Activated CD4-positive, alpha-beta memory T cell treated with anti-CD3 and anti-CD28 coated beads, Interleukin-2, amount 10 ng/mL, durations not matched to agents 7 days and 5 days (primary cell): ENCODE results near the gene FGF12. TPM values are rescaled to one million over a fixed set of nuclear protein-coding genes. Genes with fewer than 3 reads are reported as not detected.
"Not testable (repeated sequence)": the region's sequence is repeated elsewhere in the genome, so short reads cannot be mapped to it uniquely, and the experiment has no call there.

Experiments
- CTCF ChIA-PET: fragments of 350-600 bp; sonication (Branson Sonifier 250); formaldehyde crosslinking; loops from one replicate; lab custom pipeline; 2021; ENCODE audit warnings: antibody characterized with exemption, inconsistent platforms; lab: Charles Lee
- POLR2A ChIA-PET: fragments of 350-600 bp; sonication (Branson Sonifier 250); formaldehyde crosslinking; loops from one replicate; lab custom pipeline; 2021; ENCODE audit warnings: antibody characterized with exemption; lab: Charles Lee
- DNase-seq: peaks from one replicate; pipeline ENCODE4 v3.0.0-alpha.2; 2020
- H3K27ac Mint-ChIP-seq: one replicate; pipeline ENCODE4 v1.8.0; 2021; ENCODE audit warnings: mild to moderate bottlenecking, mixed read lengths
- H3K27me3 Mint-ChIP-seq: one replicate; pipeline ENCODE4 v1.8.0; 2021; ENCODE audit warnings: mixed read lengths
- H3K36me3 Mint-ChIP-seq: one replicate; pipeline ENCODE4 v1.8.0; 2021; ENCODE audit warnings: low read depth, mixed read lengths
- H3K4me1 Mint-ChIP-seq: one replicate; pipeline ENCODE4 v1.8.0; 2021; ENCODE audit warnings: mixed read lengths
- H3K4me3 Mint-ChIP-seq: one replicate; pipeline ENCODE4 v1.8.0; 2021; ENCODE audit warnings: mild to moderate bottlenecking, mixed read lengths
- H3K9me3 Mint-ChIP-seq: one replicate; pipeline ENCODE4 v1.8.0; 2021; ENCODE audit warnings: mixed read lengths
- total RNA-seq, 2 experiments: library from RNA; stranded (reverse); gene quantifications; one replicate each; pipeline ENCODE4 v1.2.3, GENCODE V29; 2021

Gene FGF12
- total RNA-seq, result not detected

- ChIA-PET POLR2A (no interaction called here), CTCF (no interaction called here)
- H3K4me3 Mint-ChIP-seq, result no peak within 1 kb of the TSS
- H3K4me1 Mint-ChIP-seq, result no peaks in the 10 kb centered on the region
- H3K36me3 Mint-ChIP-seq, result no peaks in the 10 kb centered on the region
- peak; percentile 16 for DNase-seq
- no peak within 1 kb of the TSS for H3K27ac Mint-ChIP-seq
- peaks cover 19% of the 10 kb centered on the region for H3K27me3 Mint-ChIP-seq
- no peaks in the 10 kb centered on the region for H3K9me3 Mint-ChIP-seq
These were observed at the start of gene FGF12 for GRCh38 chr3:192727032-192727847. Gene FGF12, minus strand, starts transcription at chr3:192727541.

DNA sequence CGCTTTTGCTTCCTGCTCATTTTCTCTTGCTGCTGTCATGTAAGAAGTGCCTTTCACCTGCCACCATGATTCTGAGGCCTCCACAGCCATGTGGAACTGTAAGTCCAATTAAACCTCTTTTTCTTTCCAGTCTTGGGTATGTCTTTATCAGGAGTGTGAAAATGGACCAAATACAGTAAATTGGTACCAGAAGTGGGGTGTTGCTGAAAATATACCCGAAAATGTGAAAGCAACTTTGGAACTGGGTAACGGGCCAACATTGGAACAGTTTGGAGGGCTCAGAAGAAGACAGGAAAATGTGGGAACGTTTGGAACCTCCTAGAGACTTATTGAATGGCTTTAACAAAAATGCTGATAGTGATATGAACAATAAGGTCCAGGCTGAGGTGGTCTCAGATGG is 47.0 kb upstream of the FGF12 start:
- POLR2A ChIA-PET, H3K9me3 Mint-ChIP-seq, H3K27ac Mint-ChIP-seq, DNase-seq, H3K4me3 Mint-ChIP-seq, CTCF ChIA-PET, H3K36me3 Mint-ChIP-seq, H3K27me3 Mint-ChIP-seq, H3K4me1 Mint-ChIP-seq: not testable (repeated sequence)

DNA sequence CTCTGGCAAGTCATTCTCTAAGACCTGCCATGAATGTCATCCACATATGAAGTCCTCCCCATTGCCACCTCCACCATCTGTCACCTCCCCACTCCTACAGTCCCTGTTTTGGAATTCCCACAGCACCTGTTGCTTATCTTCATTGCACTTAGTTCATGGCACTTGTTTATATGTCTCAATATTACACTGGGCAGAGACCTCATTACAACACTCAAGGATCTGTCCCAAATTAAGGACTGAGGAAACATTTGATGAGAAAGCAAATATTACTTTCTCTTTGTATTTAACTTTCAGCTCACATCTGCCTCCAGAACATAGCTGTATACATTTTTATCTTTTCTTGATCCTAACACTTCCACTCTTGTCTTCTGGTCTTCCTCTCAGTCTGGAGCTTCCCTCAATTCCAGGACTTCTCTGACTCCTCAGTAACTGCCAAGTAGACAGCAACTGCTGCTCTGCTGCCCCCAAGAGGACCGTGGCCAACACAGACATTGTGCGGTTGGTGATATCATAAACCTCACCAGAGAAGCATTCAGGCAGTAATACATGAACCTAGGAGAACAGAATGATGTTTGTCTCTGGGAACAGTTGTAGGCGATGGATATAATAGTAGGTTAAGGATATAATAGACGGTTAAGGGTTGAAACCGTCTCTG is 45.0 kb upstream of the FGF12 start:
- ChIA-PET CTCF (no interaction called here), POLR2A (no interaction called here)
- Mint-ChIP-seq H3K9me3 (peaks cover 8% of the 10 kb centered on the region), H3K4me3 (no peak overlapping the region), H3K36me3 (no peaks in the 10 kb centered on the region), H3K4me1 (no peaks in the 10 kb centered on the region), H3K27ac (no peak overlapping the region), H3K27me3 (peaks cover 7% of the 10 kb centered on the region)
- DNase-seq, result no peak

DNA sequence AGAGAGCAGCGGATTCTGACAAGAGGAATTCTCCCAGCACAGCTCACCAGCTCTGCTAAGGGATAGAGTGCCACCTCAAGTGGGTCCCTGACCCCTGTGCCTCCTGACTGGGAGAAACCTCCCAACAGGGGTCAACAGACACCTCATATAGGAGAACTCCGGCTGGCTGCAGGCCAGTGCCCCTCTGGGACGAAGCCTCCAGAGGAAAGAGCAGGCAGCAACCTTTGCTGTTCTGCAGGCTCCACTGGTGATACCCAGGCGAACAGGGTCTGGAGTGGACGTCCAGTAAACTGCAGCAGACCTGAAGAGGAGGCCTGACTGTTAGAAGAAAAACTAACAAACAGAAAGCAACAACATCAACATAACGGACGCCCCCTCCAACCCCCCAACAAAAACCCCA is 31.3 kb upstream of the FGF12 start:
- DNase-seq, result no peak
- H3K4me1 Mint-ChIP-seq, result no peaks in the 10 kb centered on the region
- CTCF ChIA-PET, result no interaction called here
- POLR2A ChIA-PET, result no interaction called here
- H3K27me3 Mint-ChIP-seq, result peaks cover 3% of the 10 kb centered on the region
- H3K27ac Mint-ChIP-seq, result no peak overlapping the region
- H3K4me3 Mint-ChIP-seq, result no peak overlapping the region
- H3K36me3 Mint-ChIP-seq, result no peaks in the 10 kb centered on the region
- no peaks in the 10 kb centered on the region for H3K9me3 Mint-ChIP-seq

DNA sequence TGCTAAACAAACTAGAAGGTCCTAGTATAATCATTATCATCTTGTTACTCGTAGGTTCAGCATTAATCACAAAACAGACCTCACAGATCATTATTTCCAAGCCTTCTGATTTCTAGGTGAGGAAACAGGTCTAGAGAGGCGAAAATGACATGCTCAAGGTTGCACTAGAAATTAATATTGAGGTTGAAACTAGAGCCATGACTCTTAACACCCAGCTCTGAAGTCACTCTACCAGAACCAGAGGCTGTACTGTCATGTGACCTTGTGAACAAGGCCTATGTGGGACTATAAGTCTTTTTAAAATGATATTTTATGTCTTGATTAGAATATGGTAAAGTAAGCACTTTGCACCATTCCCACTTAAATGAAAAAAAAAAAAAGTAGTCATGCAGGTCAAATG is 23.8 kb upstream of the FGF12 start:
- no peak overlapping the region for H3K4me3 Mint-ChIP-seq

DNA sequence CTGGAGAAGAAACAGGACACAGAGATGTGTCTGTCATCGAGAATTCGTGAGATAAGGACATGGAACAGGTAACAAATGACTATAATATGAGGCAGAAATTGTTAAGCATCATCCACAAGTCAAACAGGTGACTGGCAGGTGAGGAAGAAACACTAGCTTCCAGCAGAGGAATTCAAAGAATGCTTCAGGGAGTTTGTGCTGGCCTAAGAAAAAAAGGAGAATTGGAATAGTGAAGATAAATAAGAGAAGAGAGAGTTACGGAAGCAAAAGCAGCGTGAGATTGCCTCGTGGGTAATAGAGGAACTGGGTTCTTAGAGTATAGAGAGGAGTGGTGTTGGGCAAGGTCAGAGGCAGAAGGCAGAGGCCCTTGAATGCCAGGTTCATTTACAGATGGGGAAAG is 22.9 kb upstream of the FGF12 start:
- no peaks in the 10 kb centered on the region for H3K36me3 Mint-ChIP-seq
- H3K4me1 Mint-ChIP-seq, result no peaks in the 10 kb centered on the region
- CTCF ChIA-PET, result interaction anchor here (0.7 kb wide), 1 partner anchor 289 kb away, joined by 3 read pairs; no protein-coding TSS in a partner anchor

More for the DNA sequence above, 23.8 kb upstream of the FGF12 start:
- Mint-ChIP-seq H3K9me3 (no peaks in the 10 kb centered on the region), H3K27me3 (no peaks in the 10 kb centered on the region), H3K4me1 (no peaks in the 10 kb centered on the region), H3K27ac (no peak overlapping the region), H3K36me3 (no peaks in the 10 kb centered on the region)
- CTCF ChIA-PET, result no interaction called here
- DNase-seq, result no peak
- POLR2A ChIA-PET, result no interaction called here

DNA sequence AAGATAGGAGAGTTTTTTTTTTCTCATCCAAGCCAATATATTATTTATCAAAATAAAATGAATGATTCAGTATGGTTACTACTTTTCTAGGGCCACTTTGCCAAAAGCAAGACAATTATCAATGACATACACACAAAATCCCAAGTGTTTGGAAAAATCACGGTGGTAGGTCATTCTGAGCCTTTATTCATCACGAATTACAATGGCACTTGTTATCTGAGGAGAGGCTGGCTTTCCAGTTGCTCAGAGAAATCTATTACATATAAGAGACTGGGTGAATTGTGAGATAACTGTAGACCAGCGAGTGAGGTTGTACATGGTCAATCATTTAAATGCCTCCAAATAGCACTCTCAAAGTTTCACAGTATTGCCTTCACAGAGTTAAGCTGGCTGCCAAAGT is 20.4 kb upstream of the FGF12 start:
- ChIA-PET POLR2A (no interaction called here), CTCF (no interaction called here)
- Mint-ChIP-seq H3K9me3 (no peaks in the 10 kb centered on the region), H3K4me3 (no peak overlapping the region), H3K27ac (no peak overlapping the region), H3K36me3 (no peaks in the 10 kb centered on the region), H3K4me1 (no peaks in the 10 kb centered on the region), H3K27me3 (no peaks in the 10 kb centered on the region)
- DNase-seq, result no peak

More for the DNA sequence above, 22.9 kb upstream of the FGF12 start:
- Mint-ChIP-seq H3K27ac (no peak overlapping the region), H3K27me3 (no peaks in the 10 kb centered on the region), H3K9me3 (no peaks in the 10 kb centered on the region), H3K4me3 (no peak overlapping the region)
- POLR2A ChIA-PET, result no interaction called here
- DNase-seq, result no peak

DNA sequence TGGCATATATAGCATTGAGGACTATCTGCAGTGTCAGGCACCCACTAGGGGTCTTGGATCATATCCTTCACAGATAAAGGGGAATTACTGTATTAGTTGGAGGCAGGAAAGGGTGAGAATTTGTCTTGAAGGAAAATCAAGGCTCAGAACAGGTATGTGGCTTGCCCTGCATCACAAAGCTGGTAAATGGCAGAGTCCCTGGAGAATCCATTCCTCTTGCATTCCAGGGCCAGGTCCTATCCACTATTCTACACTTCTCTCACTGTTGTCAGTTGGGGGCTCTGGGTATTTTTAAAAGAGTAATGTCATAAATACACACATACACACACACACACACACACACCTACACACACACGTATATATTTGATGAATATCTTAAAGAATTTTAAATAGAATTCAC is 19.8 kb upstream of the FGF12 start:
- H3K36me3 Mint-ChIP-seq, result no peaks in the 10 kb centered on the region
- H3K27ac Mint-ChIP-seq, result no peak overlapping the region
- H3K27me3 Mint-ChIP-seq, result no peaks in the 10 kb centered on the region
- H3K4me1 Mint-ChIP-seq, result no peaks in the 10 kb centered on the region
- H3K9me3 Mint-ChIP-seq, result no peaks in the 10 kb centered on the region
- no peak for DNase-seq
- CTCF ChIA-PET, result no interaction called here
- no peak overlapping the region for H3K4me3 Mint-ChIP-seq
- POLR2A ChIA-PET, result no interaction called here

GRCh38 chr3:192745150-192745549 is 17.8 kb upstream of the FGF12 start:
- no peak for DNase-seq
- ChIA-PET POLR2A (no interaction called here), CTCF (no interaction called here)
- H3K4me1 Mint-ChIP-seq, result no peaks in the 10 kb centered on the region
- no peaks in the 10 kb centered on the region for H3K27me3 Mint-ChIP-seq
- no peak overlapping the region for H3K27ac Mint-ChIP-seq
- H3K4me3 Mint-ChIP-seq, result no peak overlapping the region
- H3K9me3 Mint-ChIP-seq, result no peaks in the 10 kb centered on the region
- no peaks in the 10 kb centered on the region for H3K36me3 Mint-ChIP-seq

DNA sequence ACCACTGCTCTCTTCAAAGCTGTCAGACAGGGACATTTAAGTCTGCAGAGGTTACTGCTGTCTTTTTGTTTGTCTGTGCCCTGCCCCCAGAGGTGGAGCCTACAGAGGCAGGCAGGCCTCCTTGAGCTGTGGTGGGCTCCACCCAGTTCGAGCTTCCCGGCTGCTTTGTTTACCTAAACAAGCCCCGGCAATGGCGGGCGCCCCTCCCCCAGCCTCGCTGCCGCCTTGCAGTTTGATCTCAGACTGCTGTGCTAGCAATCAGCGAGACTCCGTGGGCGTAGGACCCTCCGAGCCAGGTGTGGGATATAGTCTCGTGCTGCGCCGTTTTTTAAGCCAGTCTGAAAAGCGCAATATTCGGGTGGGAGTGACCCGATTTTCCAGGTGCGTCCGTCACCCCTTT is 17.3 kb upstream of the FGF12 start:
- H3K4me3 Mint-ChIP-seq, DNase-seq, POLR2A ChIA-PET, H3K9me3 Mint-ChIP-seq, CTCF ChIA-PET, H3K4me1 Mint-ChIP-seq, H3K27ac Mint-ChIP-seq, H3K36me3 Mint-ChIP-seq, H3K27me3 Mint-ChIP-seq: not testable (repeated sequence)

DNA sequence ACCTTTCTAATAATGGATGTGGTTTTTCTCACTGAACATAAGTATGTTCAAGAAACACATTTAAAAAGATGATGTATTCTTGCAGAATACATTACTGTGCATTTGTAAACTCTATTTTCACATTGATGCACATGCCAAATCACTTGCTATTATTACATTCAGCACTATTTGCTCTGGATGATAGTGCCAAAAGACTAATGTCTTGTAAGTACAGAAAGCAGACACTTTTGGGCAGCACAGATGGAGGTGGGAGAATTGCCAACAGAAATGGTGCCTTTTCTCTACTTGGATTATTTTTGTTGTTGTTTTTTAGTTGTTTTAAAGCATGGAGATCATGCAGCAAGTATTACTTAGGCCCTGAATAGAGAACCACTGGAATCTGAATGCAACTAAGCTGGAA is 10.2 kb upstream of the FGF12 start:
- H3K4me3 Mint-ChIP-seq, result no peak overlapping the region

GRCh38 chr3:192731233-192731632 is 3.9 kb upstream of the FGF12 start:
- H3K4me3 Mint-ChIP-seq, result no peak overlapping the region
- H3K9me3 Mint-ChIP-seq, result no peaks in the 10 kb centered on the region
- ChIA-PET CTCF (no interaction called here), POLR2A (no interaction called here)
- no peak for DNase-seq
- no peaks in the 10 kb centered on the region for H3K4me1 Mint-ChIP-seq
- no peaks in the 10 kb centered on the region for H3K36me3 Mint-ChIP-seq
- H3K27me3 Mint-ChIP-seq, result peaks cover 11% of the 10 kb centered on the region
- H3K27ac Mint-ChIP-seq, result no peak overlapping the region

More for the DNA sequence above, 10.2 kb upstream of the FGF12 start:
- H3K27ac Mint-ChIP-seq, result no peak overlapping the region
- no peaks in the 10 kb centered on the region for H3K27me3 Mint-ChIP-seq
- CTCF ChIA-PET, result no interaction called here
- no peaks in the 10 kb centered on the region for H3K36me3 Mint-ChIP-seq
- no peak for DNase-seq
- no peaks in the 10 kb centered on the region for H3K4me1 Mint-ChIP-seq
- H3K9me3 Mint-ChIP-seq, result no peaks in the 10 kb centered on the region
- POLR2A ChIA-PET, result no interaction called here

DNA sequence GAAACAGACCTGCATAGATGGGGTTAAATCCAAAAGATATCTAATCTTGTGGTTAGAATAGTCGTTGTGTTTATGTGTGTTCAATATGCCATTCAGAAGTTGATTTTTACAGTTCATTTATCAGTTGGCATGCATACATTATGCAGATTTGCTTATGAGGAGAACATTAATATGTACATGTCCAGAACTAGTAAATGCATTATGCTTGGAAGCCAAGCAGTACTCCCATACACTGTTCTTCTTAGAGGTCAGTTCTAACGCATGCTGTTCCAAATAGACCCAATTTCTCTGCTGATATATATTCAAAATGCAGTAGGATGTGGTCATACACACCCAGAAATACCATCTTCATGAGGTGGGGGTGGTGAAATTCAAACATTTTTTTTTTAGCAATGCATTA is 956 bp downstream of the FGF12 start:
- no peaks in the 10 kb centered on the region for H3K4me1 Mint-ChIP-seq
- ChIA-PET CTCF (no interaction called here), POLR2A (no interaction called here)
- H3K36me3 Mint-ChIP-seq, result no peaks in the 10 kb centered on the region
- peaks cover 19% of the 10 kb centered on the region for H3K27me3 Mint-ChIP-seq
- no peak overlapping the region for H3K27ac Mint-ChIP-seq
- no peak for DNase-seq
- H3K9me3 Mint-ChIP-seq, result no peaks in the 10 kb centered on the region
- no peak overlapping the region for H3K4me3 Mint-ChIP-seq

DNA sequence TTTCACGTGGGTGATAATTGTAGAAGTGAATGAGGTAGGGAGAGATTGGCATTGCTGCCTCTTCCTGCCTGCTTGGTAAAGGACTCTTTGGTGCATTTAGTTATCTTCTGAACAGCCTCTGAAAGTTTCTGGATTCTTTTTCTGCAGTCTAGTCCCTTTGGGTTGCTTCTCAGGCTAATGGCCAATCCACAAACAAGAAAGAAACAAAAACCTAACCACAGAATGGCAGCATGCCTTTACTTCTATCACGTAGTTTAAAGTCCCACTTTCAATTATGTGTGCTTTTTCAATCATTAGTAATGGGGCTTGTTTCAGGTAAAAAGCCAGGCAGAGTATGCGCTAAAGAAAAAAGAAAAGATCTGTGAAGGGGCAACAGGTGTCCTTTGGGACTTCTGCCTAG is 7.4 kb downstream of the FGF12 start:
- CTCF ChIA-PET, result no interaction called here
- POLR2A ChIA-PET, result no interaction called here
- Mint-ChIP-seq H3K4me3 (no peak overlapping the region), H3K9me3 (no peaks in the 10 kb centered on the region), H3K36me3 (no peaks in the 10 kb centered on the region), H3K27me3 (no peaks in the 10 kb centered on the region), H3K4me1 (no peaks in the 10 kb centered on the region), H3K27ac (no peak overlapping the region)
- no peak for DNase-seq
